HG02798 (cell line): ENCODE results near the gene SLC39A11.
"Not testable (repeated sequence)": the region's sequence is repeated elsewhere in the genome, so short reads cannot be mapped to it uniquely, and the experiment has no call there.

Experiments used
- ATAC-seq: cut with Tn5 transposase; IDR thresholded peaks from one replicate; pipeline ENCODE4 v1.9.1; 2021; ENCODE audit warnings: mild to moderate bottlenecking; ENCODE audit not compliant: unreplicated experiment, poor library complexity

SLC39A11 gene

DNA sequence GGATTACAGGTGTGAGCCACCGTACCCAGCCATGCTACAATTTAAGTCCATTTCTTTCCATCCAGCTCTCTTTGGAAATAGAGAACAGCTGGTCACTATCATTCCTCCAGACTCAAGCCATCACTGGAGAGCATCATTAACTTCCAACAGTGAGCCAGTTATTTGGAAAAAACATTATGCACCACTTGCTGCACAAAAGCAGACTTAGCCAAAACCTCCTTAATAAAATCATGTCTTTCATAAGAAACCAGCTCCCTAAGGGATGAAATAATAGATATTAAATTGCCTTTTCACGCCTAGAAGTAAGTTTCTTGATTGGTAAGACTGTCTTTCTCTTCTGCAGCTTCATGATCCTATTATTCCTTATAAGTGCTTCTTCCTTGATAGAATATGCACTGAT lies 17.9 kb downstream of the SLC39A11 start:
- no peak for ATAC-seq

- no peak for ATAC-seq
Measured at GRCh38 chr17:73072219-73072962, 20.1 kb downstream of the SLC39A11 start.

DNA sequence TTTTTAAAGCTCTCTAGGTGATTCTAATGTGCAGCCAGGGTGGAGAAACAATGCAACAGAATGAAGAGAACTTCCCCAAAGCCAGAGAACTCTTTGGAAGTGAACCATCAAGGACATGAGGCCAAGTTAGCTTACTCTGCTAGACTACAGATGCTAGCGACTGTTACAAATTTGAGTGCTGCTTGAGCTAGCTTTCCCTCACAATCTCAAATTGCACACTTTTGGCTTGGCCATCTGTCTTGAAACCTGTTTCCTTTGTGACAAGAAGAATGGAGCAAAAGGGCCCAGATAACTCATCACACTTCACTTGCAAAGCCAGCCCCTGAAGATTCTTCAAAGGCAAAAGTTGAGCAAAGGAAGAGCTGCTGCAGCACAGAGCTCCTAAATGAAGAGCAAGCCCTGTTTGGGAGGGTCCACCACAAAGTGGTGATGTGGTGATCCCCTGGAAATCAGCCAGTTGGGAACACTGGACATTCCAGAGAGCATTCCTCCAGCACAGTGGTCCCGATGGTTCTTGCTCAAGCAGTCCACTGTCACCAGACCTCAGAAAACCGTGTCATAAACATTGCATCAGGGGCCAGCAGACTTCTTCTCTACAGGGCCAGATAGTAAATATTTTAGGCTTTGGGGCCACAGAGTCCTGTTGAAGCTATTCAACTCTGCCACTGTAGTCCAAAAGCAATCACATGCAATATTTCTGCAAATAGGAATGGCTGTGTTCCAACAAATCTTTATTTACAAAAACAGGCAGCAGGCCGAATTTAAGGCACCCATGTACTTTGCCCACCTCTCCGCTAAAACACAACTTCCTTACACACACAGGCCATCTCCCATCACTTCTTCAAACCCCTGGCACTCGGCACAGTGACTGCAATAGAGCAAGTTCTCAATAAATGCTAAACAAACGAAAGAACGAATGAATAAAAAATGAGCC lies 21.2 kb downstream of the SLC39A11 start:
- no peak for ATAC-seq

DNA sequence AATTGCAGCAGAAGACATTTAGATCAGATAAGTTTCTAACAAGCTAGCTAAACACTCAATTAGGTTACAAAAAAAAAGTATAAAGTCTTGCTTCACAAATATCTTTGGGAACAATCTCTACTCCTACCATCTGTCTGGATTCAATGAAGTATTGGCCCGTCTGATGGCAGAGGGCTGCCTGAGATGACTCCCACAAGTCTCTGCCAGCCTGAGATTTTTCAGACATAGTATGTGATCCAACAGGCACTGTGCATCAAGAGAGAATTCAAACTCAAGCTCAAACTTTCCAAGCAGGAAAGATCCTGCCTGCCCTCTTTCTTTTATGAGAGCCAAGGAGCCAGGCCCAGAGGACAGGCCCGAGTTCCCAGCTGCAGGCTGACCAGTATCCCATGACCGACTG lies 22.6 kb downstream of the SLC39A11 start:
- ATAC-seq = no peak

GRCh38 chr17:73069164-73069770 lies 23.2 kb downstream of the SLC39A11 start:
- ATAC-seq = no peak

DNA sequence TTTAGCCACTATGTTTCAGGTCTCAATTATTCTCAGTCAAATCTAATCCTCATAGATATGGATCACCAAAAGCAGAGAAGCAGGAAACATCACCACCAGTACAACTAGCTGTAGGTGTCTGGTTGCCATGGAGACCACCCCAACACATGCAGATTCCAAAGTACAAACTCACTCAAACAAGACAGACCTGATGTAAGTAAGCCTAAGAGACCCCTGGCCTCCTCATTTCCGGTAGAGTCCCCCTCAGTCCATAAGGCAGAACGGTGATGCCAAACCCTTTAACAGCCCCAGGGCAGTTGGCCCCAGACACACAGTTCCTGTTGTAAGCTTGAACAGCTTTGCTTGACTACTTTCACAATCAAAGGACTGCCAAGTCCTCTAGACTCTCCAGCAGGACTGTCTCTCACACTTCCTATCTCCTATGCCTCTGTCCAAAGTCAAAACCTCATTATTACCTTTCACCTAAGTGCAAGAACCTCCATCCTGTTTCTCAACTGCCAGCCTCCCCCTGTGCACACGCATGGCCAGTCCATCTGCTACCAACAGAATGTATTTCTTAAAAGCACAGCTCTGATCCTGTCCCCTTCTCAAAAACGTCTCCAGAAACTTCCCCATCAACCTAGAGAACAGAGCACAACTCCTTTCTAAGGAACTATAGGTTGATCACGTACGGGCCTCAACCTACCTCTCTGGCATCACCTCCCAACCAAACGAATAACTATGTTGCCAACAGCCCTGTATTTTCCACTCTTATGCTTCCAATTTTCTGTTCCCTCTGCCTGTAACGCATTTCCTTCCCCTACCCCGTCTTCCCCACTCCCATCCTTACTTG lies 23.9 kb downstream of the SLC39A11 start:
- ATAC-seq = no peak

DNA sequence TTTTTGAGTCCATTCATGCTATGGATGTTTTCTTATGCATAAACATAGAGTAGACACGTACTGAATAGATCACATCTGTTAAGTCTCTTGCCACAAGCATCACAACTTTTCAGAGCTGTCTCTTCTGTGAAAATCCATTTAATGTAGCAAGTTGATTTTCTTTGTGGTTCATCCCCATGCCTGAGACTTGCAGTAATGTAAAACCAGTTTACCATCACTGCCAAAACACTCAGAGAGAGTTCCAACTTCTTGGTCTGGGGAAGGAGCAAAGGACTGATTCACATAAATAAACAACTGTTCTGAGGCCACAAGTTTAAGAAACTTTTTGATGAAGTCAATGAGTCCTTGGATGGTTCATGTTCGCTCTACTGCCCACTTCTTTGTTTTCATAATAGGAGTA lies 24.8 kb downstream of the SLC39A11 start:
- not testable (repeated sequence) for ATAC-seq

GRCh38 chr17:73067075-73067474 lies 25.4 kb downstream of the SLC39A11 start:
- no peak for ATAC-seq

- no peak for ATAC-seq
Measured at GRCh38 chr17:73066148-73066884, 26.2 kb downstream of the SLC39A11 start.

DNA sequence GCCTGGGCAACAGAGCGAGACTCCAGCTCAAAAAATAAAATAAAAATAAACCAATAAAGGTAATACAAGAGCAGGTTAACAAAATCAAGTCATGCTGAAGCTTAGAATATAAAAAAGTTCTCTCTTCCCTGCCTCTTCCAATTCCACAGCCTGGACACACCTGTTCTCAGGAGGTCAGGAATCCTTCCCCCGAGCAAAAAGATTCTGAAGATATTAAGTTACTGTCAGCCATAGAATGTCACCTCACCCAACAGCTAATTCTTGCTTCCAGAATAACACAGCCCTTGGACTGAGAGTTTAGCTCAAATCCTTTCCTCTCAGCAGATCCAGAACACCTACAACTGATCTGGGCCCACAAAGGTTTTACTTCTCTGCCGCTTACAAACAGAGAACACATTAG lies 27.1 kb downstream of the SLC39A11 start:
- ATAC-seq = no peak

- no peak for ATAC-seq
Measured at GRCh38 chr17:73064084-73064938, 28.2 kb downstream of the SLC39A11 start.

DNA sequence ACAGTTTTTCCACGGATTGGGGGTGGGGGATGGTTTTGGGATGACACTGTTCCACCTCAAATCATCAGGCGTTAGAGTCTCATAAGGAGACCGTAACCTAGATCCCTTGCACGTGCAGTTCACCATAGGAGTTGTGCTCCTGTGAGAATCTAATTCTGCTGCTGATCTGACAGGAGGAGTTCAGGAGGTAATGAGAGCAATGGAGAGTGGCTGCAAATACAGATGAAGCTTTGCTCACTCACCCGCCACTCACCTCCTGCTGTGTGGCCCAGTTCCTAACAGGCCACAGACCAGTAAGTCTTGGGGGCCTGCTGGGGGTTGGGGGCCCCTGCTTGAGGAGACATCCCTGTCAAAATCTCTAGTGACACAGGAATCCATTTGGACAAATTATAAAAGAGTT lies 29.8 kb downstream of the SLC39A11 start:
- ATAC-seq = no peak

GRCh38 chr17:73061161-73061560 lies 31.3 kb downstream of the SLC39A11 start:
- no peak for ATAC-seq

- ATAC-seq = no peak
Measured at GRCh38 chr17:73060721-73061120, 31.8 kb downstream of the SLC39A11 start.

DNA sequence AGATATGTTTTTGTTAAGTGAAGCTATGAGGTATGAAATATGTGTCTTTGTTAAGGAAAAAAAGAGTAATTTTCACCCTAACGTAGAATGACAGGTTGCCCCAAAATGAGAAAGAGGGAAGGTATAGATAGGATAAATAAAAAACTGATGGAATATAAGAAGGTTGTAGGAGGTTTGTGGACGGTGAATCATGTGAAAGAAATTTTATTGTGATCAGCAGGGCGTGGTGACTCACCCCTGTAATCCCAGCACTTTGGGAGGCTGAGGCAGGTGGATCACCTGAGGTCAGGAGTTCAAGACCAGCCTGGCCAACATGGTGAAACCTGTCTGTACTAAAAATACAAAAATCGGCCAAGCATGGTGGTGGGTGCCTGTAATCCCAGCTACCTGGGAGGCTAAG lies 32.8 kb downstream of the SLC39A11 start:
- ATAC-seq = not testable (repeated sequence)

DNA sequence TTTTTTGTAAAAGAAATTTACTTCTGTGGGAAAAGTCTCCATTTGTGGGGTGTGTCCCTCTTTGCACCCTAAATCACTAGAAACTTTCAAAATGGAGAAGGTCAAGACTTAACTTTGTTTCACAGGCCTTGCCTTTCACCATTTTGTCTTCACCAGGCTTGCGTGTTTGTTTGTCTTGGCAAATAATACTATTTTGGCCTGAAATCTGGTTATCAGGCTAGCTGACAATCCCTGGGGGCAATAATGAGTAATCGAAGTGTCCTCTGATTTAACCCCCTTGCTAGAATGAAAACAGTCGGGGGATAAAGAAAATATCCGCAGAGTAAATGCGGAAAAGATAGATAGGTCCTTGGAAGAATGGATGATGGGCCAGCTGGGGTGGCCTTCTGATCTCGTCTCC lies 34.5 kb downstream of the SLC39A11 start:
- ATAC-seq = no peak

GRCh38 chr17:73057196-73057595 lies 35.3 kb downstream of the SLC39A11 start:
- no peak for ATAC-seq

DNA sequence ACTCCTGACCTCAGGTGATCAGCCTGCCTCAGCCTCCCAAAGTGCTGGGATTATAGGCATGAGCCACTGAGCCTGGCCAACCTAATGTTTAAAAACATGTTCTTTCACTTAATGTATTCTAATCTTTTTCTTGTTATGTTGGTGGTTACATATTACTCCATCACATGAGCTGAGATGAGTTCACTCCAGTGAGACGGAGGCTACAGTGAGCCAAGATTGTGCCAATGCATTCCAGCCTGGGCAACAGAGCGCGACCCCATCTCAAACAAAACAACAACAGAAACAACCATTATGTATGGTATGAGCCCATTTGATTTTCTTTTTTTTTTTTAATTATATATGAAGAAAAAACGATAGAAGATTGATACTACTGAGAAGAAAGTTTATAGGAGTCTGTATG lies 39.6 kb downstream of the SLC39A11 start:
- ATAC-seq = no peak

DNA sequence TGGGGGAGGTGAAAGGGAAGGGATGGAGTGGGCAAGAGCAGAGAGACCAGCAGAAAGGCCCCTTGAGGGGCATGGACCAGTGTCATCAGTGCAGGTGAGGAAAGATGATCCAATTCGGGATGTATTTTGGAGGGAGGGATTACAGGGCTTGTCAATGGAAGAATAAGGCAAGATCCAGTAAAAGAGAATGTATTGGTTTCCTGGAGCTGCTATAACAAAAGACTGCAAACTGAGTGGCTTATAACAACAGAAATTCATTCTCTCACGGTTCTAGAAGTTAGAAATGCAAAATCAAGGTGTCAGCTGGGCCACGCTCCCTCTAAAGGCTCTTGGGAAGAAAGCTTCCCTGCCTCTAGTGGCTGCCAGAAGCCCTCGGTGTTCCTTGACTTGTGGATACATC lies 41.7 kb downstream of the SLC39A11 start:
- no peak for ATAC-seq
